HG03196 (cell line): ENCODE data around the gene ARSG.

ENCODE experiments used
- ATAC-seq: cut with Tn5 transposase; IDR thresholded peaks from one replicate; pipeline ENCODE4 v1.9.1; 2021; ENCODE audit not compliant: unreplicated experiment

Gene ARSG

GRCh38 chr17:68463211-68464019 is 172.1 kb downstream of the ARSG start:
- ATAC-seq, result no peak

- no peak for ATAC-seq
These were observed 177.0 kb downstream of the ARSG start for GRCh38 chr17:68468334-68468733.

DNA sequence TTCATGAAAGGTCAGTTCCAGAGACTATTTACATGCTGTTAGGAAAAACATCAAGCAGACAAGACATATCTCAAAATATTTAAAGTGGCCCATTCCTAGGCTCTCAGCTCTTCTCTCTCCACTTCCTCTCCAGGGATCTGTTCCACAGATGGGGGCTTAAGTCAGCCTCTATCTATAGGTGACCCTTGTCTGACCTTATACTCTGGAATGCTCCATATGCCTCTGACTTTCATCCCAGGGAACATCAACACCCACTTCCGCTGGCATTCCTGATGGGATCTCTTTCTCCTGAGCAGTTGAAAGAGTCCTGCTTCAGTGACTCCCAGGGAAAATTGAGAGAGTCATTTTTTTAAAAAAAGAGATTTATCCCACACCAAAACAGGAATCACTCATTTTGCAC is 177.5 kb downstream of the ARSG start:
- ATAC-seq, result no peak
